Measurements from ENCODE around the gene SAP30BP. TPM values are rescaled to one million over a fixed set of nuclear protein-coding genes. Genes with fewer than 3 reads are reported as not detected.

SAP30BP gene
- total RNA-seq, 1 donor from 2014 or later = 58.6 TPM

GRCh38 chr17:75626496-75627038, 40.6 kb upstream of the SAP30BP start:
- TF ChIP-seq, protein P1, sequence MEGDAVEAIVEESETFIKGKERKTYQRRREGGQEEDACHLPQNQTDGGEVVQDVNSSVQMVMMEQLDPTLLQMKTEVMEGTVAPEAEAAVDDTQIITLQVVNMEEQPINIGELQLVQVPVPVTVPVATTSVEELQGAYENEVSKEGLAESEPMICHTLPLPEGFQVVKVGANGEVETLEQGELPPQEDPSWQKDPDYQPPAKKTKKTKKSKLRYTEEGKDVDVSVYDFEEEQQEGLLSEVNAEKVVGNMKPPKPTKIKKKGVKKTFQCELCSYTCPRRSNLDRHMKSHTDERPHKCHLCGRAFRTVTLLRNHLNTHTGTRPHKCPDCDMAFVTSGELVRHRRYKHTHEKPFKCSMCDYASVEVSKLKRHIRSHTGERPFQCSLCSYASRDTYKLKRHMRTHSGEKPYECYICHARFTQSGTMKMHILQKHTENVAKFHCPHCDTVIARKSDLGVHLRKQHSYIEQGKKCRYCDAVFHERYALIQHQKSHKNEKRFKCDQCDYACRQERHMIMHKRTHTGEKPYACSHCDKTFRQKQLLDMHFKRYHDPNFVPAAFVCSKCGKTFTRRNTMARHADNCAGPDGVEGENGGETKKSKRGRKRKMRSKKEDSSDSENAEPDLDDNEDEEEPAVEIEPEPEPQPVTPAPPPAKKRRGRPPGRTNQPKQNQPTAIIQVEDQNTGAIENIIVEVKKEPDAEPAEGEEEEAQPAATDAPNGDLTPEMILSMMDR (IDR thresholded peaks at IDR 0.05; ENCODE audit: insufficient read depth, low read length, poor library complexity, severe bottlenecking) = no peak
- no peak for DNase-seq (ENCODE audit: low read depth)
- no peaks in the 10 kb centered on the region for H3K36me3 ChIP-seq (ENCODE audit: control insufficient read depth, insufficient read depth, low read length)
- peaks cover 7% of the 10 kb centered on the region for H3K27me3 ChIP-seq (ENCODE audit: control insufficient read depth, insufficient read depth, low read length)
- no peak overlapping the region for H3K4me3 ChIP-seq (ENCODE audit: low read depth, low read length)

DNA sequence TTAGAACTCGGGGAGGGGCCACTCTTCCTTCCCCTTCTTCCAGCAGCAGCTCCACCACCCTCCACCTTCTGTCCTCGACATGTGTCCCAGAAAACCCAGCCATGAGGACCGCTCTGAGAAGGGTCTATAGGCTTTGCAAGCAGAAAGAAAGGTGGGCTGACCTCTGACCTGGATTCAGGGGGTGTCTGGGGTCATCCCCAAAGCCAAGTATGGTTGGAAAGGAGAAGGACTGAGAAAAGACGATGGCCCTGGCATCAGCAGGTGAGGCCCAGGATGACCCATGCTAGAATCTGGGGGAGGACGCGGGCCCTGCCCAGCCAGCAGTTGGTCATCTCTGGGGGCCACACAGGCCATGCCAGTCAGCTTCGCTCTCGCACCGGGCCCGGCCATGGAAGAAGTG, 40.0 kb upstream of the SAP30BP start:
- H3K27me3 ChIP-seq (ENCODE audit: control insufficient read depth, insufficient read depth, low read length) = peaks cover 4% of the 10 kb centered on the region
- TF ChIP-seq, protein P1 (IDR thresholded peaks at IDR 0.05; ENCODE audit: insufficient read depth, low read length, poor library complexity, severe bottlenecking) = no peak
- no peak for DNase-seq (ENCODE audit: low read depth)
- no peaks in the 10 kb centered on the region for H3K36me3 ChIP-seq (ENCODE audit: control insufficient read depth, insufficient read depth, low read length)
- H3K4me3 ChIP-seq (ENCODE audit: low read depth, low read length) = no peak overlapping the region

- H3K36me3 ChIP-seq (ENCODE audit: control insufficient read depth, insufficient read depth, low read length) = no peaks in the 10 kb centered on the region
- no peak overlapping the region for H3K4me3 ChIP-seq (ENCODE audit: low read depth, low read length)
- DNase-seq (ENCODE audit: low read depth) = no peak
- H3K27me3 ChIP-seq (ENCODE audit: control insufficient read depth, insufficient read depth, low read length) = no peaks in the 10 kb centered on the region
- TF ChIP-seq, protein P1 (IDR thresholded peaks at IDR 0.05; ENCODE audit: insufficient read depth, low read length, poor library complexity, severe bottlenecking) = no peak
These were observed 38.7 kb upstream of the SAP30BP start for GRCh38 chr17:75628425-75628824.

DNA sequence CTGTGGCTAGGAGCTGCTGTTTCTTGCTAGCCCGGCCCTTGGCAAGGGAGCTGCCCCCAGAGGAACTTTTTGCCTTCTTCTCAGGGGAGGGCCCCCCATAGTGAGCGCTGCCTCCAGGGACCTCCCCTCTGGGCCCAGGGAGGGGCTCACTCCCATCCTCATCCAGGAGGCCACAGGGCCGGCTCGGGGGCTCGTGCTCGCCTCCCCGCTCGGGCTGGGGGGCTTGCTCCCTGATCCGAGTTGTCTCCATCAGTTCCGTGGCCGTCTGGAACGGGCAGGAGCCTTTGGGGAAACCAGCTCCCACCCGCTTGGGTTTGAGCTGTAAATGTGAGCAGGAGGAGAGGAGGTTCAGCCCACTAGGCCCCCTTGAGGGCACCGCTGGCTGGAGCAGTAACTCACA, 38.0 kb upstream of the SAP30BP start:
- no peak for DNase-seq (ENCODE audit: low read depth)
- no peaks in the 10 kb centered on the region for H3K27me3 ChIP-seq (ENCODE audit: control insufficient read depth, insufficient read depth, low read length)
- H3K36me3 ChIP-seq (ENCODE audit: control insufficient read depth, insufficient read depth, low read length) = no peaks in the 10 kb centered on the region
- no peak overlapping the region for H3K4me3 ChIP-seq (ENCODE audit: low read depth, low read length)
- TF ChIP-seq, protein P1 (IDR thresholded peaks at IDR 0.05; ENCODE audit: insufficient read depth, low read length, poor library complexity, severe bottlenecking) = no peak

DNA sequence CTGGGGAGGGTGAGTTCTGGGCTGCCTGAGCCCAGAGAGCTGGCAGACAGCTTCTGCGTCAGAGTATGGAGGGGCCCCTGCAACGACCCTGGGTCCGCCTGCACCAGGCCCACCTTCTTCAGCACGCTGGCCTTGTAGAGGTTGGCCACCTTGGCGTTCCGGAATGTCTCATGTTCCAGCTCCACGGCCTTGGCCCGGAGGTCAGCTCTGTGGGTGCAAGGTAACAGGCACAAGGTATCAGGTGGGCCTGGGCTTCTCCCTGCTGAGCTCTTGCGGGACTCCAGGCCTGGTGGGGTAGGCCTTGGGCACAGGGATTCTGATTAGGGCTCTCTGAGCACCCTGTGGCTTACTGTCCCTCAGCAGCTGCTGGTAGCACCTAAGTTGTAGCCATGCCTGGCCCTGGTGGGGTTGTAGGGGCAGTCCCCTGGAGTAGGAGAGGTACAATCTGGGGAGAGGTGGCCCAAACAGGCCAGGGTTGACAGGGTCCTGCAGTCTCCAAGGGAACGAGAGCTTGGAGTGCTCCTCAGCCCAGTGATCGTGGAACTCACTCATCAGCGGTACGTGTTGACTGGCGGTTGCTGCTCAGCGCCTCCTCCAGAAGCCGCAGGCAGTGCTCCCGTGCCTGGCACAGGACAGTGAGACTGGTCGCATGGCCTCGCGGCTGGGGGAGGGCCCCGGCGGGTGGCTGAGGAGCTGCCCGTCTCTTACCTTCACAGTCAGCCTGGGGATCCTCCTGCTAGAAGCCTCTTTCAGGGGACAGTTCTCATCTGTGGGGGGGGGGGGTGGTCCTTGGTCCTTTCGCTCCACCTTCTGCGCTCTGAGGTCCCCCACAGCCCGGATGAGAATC, 36.8 kb upstream of the SAP30BP start:
- Histone ChIP-seq H3K27me3 (ENCODE audit: control insufficient read depth, insufficient read depth, low read length) (no peaks in the 10 kb centered on the region), H3K4me3 (ENCODE audit: low read depth, low read length) (no peak overlapping the region), H3K36me3 (ENCODE audit: control insufficient read depth, insufficient read depth, low read length) (no peaks in the 10 kb centered on the region)
- no peak for DNase-seq (ENCODE audit: low read depth)
- TF ChIP-seq, protein P1 (IDR thresholded peaks at IDR 0.05; ENCODE audit: insufficient read depth, low read length, poor library complexity, severe bottlenecking) = no peak

Measured in kidney epithelial cell (primary cell).